Stimulated activated CD8-positive, alpha-beta memory T cell treated with anti-CD3 and anti-CD28 coated beads, Interleukin-4, amount 100 ng/mL, for 4 hours (primary cell): ENCODE results near the gene ZNF638.
"Not testable (repeated sequence)": the region's sequence is repeated elsewhere in the genome, so short reads cannot be mapped to it uniquely, and the experiment has no call there.

Experiments used
- DNase-seq, 2 donors: peaks; one replicate each; pipeline ENCODE4 v3.0.0-alpha.2; 2020; ENCODE audit warnings: low read depth in 2 of 2, low spot score in 1 of 2

The ZNF638 gene

DNA sequence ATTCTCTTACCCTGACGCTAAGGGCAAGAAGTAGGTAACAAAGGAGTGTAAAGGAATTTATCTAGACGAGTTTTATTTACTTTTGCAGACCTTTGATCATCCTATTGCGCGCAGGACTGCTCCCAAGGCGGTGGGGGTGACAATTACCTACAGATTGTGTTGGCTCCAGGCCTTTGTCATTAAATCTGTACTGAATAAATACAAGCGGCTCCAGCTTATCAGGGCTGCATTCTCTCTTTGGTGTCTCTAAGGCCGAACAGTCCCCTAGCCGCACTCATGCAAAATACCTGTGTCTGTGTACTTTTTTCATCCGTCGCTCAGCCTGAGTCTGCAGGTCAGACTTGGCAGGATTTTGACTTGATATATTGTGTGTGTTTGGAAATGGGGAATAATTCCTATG is 63.9 kb downstream of the ZNF638 start:
- no peak for DNase-seq

DNA sequence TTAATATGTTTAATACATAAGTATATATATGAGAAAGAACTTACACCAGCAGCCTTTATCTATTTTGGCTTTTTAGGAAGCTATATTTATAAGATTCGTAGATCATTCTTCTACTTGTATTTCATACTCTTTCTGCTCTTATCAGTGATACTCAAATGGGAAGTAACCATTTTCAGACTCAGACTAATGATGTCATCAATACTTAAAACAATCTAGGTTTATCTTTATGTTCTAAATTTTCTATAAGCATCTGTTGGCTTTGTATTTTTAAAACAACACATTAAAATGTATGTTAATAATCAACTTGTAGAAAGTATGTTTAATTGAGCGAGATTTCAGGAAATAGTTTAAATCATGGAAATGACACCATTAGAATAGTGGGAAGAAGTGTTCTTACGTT is 70.8 kb downstream of the ZNF638 start:
- DNase-seq = no peak

DNA sequence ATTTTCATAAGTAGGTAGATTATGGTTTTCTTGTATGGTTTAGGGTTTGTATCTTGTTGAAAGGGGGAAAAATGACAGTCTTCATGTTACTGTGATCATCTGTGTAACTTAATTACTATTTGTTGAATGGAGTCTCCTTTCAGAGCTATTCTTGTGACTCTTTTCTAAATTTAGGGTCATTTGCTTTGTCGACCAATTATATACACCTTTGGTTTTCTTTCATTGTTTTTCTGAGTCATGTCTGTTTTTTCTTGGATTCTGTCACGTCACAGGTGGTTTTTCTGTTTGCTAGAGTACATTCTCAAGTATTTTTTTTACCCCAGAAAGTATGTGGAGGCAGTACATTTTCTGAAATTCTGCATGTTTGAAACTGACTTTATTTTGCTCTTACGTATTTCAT is 78.0 kb downstream of the ZNF638 start:
- DNase-seq = no peak

DNA sequence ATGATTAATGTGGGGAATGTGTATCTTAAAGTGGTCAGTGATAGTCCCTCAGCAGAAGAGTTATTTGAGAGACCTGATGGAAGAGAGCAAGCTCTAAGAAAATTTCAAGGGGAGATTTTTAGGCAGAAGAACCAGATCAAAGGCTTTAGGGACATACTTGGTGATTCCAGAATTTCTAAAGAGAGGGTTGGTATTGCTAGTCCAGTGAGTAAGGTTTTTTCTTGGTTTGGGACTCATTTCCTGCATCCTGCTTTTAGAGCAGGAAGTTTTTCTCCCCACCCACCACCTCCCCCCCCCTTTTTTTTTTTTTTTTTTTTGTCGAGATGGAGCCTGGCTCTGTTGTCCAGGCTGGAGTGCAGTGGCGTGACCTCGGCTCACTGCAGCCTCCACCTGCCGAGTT is 79.1 kb downstream of the ZNF638 start:
- no peak for DNase-seq

DNA sequence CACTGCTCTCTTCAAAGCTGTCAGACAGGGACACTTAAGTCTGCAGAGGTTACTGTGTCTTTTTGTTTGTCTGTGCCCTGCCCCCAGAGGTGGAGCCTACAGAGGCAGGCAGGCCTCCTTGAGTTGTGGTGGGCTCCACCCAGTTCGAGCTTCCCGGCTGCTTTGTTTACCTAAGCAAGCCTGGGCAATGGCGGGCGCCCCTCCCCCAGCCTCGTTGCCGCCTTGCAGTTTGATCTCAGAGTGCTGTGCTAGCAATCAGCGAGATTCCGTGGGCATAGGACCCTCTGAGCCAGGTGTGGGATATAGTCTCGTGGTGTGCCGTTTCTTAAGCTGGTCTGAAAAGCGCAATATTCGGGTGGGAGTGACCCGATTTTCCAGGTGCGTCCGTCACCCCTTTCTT is 85.3 kb downstream of the ZNF638 start:
- not testable (repeated sequence) for DNase-seq

DNA sequence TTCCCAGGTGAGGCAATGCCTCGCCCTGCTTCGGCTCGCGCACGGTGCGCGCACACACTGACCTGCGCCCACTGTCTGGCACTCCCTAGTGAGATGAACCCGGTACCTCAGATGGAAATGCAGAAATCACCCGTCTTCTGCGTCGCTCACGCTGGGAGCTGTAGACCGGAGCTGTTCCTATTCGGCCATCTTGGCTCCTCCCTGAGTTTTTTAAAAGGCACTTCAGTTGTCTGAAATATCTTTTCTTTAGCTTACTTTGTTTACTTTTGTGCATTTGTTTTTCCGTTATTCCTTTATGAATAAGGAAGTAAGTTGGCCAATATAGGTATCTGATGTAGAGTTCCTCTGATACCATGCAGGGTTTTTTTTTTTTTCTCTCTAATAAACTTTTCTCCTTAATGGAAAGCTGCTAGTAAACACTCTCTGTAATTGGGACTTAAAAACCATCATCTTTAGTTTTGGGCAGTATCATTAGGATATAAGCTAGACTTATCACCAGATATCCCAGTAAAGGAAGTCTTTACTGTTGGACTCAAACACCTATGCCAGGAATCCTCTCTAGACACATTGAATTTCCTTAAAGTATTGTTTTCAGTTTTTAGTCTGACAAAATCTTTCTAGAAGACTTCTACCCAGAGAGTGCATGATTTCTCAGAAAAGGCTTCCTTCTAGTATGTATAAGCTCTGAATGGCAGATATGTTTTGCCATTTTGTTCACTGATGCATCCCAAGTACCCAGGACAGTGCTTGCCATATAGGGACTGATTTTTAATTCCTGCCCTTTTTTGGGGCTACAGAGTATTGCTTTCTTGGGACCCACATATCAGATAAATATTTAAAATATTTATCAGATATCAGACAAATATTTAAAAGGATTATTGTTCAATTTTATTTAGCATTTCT is 86.0 kb downstream of the ZNF638 start:
- DNase-seq = no peak

DNA sequence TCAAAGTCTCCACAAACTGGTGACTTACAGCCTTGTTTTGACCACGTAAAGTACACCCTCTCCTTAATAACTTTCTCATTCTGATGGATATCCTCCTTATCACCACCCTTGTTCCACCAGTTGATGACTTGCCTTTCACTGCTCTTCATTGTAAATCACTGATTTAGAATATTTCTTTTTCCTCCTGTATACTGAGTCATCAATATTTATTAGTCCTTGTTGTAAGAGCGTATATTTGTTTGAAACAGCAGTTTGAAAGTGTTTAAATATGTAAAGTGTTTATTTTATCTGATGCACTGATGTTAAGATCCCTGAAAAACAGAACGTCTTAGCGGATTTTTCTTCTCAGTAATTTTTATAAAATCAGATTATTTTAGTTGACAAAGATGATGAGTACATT is 87.6 kb downstream of the ZNF638 start:
- no peak for DNase-seq

DNA sequence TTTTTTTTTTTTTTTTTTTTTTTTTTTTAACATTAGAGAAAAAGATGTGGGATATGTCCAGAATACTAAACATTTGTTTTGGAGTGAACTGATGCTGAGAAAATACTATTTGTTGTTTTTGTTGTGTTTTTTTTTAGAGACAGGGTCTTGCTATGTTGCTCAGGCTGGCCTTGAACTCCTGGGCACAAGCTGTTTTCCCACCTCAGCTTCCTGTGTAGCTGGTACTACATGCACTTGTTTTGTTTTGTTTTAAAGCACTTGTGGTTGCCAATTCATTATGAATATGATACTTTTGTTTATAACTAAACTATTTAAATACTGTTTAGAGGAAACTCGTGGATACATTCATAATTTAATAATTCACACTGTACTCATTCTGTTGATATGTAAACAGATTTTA is 88.4 kb downstream of the ZNF638 start:
- DNase-seq = no peak

DNA sequence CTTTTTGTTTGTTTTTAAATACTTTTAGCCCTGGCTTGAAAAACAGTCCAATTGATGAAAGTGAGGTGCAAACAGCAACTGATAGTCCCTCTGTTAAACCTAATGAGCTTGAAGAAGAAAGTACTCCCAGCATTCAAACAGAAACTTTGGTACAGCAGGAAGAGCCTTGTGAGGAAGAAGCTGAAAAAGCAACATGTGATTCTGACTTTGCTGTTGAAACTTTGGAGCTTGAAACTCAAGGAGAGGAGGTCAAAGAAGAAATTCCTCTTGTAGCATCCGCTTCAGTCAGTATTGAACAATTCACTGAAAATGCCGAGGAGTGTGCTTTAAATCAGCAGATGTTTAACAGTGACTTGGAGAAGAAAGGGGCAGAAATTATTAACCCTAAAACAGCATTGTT is 91.2 kb downstream of the ZNF638 start:
- no peak for DNase-seq

DNA sequence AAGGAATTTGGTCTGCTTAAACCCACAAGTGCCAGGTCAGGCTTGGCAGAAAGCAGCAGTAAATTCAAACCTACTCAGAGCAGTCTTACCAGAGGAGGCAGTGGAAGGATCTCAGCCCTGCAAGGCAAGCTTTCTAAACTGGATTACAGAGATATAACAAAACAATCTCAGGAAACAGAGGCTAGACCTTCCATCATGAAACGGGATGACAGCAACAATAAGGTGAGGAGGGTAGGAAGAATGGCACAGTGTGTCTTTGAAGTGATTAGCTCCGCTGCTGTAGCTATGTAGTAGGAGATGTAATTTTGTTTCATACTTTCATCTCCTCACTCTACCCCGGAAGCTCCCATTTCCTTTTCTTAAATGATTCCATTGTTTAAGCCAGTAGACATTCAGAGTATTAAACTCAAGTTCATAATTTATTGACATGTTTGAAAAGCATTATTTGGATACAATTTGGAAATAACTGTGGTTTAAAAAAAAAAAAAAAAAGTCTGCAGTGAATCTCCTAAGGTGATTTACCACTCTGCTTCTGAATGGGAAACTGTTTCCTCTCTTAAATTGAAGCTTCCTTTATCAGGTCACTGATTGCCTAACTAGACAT is 92.3 kb downstream of the ZNF638 start:
- no peak for DNase-seq

DNA sequence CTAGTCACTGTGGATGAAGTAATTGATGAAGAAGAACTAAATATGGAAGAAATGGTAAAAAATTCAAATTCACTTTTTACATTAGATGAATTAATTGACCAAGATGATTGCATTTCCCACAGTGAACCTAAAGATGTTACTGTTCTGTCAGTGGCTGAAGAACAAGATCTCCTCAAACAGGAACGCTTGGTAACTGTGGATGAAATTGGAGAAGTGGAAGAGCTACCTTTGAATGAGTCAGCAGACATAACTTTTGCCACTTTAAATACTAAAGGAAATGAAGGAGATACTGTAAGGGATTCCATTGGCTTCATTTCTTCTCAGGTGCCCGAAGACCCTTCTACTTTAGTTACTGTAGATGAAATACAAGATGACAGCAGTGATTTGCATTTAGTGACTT is 95.1 kb downstream of the ZNF638 start:
- DNase-seq = no peak

DNA sequence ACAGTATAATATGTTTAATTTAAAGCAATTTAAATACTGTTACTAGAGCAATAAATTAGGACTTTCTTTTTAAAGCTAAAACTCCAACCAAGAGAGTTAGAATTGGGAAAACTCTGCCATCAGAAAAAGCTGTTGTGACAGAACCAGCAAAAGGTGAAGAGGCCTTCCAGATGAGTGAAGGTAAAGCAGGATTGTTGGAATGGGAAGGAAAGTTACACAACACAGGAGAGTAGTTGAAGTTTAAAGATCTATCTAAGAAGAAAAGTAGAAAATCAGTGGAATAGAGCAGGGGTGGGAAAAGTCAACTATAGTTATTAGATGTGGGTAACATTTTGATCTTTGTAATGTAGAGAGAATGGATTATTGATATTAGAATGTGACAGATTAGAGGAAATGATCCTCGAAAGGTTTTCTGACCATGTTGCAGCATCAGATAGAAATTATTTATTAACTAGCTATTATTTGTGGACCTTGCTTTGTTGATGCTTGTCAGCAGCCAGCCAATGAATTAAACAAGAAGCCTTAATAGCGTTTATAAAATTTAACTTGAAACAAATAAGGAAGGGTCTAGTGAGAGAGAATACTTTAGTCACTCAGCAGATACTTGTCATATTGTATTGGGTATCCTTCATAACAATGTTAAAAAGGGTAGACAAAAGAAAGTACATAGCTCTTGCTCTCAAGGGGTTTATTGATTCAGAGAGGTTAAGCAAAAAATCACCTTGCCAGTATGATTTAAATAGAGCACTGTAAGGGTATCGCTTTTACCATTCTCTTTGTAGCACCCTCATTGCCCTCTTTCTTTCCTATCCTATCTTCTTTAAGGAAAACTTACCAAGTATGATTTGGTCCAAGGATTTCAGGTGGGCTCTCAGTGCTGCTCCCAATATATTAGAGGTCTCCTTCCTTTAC is 97.1 kb downstream of the ZNF638 start:
- no peak for DNase-seq

DNA sequence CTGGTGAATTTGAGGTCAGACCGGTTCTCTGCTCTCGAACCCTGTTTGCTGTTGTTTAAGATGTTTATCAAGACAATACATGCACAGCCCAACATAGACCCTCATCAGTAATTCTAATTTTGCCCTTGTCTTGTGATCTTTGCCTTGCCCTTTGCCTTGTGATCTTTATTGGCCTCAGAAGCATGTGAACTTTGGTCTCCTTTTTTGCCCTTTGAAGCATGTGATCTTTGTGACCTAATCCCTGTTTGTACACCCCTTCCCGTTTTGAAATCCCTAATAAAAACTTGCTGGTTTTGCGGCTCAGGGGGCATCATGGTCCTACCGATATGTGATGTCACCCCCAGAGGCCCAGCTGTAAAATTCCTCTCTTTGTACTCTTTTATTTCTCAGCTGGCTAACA is 113.6 kb downstream of the ZNF638 start:
- DNase-seq = not testable (repeated sequence)

DNA sequence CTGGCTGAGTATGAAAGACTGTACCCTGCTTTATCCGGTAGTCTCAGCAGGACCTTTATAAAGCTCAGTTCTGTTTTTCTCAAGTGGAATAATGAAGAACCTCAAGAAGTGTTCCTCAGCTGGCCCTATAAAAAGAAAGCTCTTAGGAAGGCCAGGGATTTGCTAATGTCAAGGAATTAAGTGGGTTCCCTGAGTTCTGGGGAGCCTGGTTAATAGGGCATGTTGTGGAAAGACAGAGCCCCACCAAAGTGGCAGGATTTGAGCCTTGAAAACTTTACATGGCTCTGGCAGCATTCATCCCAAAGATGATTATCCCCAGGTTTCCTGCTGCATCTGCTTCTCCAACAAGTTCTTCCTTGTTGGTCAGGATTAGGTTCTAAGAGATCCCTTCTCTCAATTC is 114.9 kb downstream of the ZNF638 start:
- DNase-seq = no peak

DNA sequence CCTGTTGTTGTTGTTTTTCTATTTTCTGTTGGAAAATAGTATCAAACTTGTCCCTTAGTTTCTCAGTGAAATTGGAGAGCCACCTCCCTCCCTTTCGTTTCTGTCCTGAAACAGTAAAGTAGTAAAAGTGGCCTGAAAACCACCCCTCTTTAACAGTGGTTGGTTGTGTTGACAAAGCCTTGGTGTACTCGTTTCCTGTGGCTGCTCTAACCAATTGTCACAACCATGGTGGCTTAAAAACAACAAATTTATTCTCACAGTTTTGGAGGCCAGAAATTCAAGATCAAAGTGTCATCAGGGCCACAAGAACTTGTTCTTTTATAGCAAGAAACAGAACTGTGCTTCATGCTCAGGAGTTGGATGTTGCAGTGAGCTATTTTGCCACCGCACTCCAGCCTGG is 117.8 kb downstream of the ZNF638 start:
- no peak for DNase-seq

DNA sequence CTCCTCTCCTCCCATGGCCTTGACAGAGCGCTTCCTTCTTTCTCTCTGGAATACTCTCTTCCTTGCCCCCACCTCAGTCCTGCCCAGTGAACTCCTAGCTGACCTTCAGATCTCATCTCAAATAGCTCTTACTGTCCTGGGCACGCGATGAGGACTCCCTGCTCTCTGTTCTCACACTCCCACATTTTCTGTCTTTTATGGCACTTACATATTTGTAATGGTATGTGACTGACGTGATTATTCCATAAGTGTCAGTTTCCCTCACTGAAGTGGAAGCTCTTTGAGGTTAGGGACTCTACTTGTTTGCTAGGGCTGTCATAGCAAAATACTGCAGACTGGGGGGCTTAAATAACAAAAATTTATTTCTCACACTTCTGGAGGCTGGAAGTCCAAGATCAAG is 120.1 kb downstream of the ZNF638 start:
- DNase-seq = no peak

DNA sequence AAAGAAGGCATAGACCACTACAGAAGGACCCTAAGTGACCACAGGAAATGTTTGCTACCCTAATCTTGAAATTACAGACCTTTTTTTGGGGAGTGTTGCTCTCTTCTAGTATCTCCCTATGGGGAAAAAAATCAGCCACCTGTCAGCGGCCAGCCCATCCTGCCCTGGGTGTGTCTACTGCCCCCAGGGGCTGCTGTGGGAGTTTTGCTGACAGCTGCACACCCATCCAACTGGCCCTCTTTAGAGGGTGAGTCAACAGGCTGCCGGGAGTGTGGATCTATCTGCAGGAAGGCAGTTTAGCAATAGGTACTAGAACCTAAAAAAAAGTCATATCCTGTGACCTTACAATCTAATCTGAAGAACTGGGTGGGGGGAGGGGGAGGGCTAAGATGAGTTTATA is 121.0 kb downstream of the ZNF638 start:
- DNase-seq = no peak

DNA sequence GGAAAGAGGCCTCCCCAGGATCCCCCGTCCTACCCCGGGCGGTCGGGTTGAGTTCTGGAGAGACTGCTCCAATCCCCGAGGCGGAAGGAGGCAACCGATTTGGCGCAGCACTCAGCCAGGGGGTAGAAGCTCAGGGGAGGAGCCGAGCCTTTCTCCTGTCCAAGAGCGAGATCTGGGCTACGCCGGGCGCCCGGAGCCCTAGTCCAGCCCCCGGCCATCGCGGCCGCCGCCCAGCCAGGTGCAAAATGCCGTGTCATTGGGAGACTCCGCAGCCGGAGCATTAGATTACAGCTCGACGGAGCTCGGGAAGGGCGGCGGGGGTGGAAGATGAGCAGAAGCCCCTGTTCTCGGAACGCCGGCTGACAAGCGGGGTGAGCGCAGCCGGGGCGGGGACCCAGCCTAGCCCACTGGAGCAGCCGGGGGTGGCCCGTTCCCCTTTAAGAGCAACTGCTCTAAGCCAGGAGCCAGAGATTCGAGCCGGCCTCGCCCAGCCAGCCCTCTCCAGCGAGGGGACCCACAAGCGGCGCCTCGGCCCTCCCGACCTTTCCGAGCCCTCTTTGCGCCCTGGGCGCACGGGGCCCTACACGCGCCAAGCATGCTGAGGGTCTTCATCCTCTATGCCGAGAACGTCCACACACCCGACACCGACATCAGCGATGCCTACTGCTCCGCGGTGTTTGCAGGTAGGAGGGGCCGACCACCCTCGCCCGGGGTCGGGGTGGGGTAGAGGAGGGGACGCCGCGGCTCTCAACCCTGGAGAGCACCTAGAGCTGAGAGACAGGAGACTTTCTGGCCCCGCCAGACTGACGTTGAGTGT is 122.0 kb downstream of the ZNF638 start, which contains the start of gene DYSF:
DYSF (plus strand) TSS at position 158 of the 817 bp plus-strand sequence.
- DNase-seq = no peak

DNA sequence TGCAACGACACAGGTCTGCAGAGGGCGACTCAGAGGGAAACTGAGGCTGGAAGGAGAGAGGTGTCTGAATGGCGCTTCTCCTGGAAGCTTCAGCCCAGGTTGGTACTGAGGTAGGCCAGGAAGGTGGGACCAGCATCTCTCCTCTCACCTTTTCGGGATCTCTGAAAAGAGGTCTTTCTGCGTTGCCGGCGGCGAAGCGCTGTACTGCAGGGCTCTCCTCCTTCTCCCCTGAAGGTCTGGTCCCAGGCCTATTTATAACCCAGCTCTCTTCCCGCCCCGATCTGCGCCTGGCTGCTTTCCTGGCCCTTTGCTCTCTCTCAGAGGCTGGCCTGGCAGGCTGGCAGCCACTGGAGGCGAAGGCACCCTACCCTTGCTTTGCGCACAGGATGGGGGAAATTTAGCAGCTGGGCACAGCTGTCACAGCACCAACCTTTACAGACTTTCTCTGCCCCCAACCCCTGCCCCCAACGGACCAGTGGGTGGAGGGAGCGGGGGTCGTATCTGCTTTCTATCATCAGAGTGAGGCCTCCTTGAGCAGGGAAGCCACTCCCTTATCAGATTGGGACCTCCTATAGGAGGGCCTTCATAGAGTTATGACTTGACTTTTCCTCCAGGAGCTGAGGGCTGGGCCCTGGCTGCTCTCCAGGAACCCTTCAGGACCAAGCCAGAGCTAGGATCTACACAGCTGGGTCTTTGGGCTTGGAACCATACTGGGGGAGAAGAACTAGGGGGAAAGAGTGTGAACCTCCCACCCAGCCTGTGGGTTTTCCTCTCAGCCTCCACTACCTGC is 122.8 kb downstream of the ZNF638 start:
- no peak for DNase-seq
